GM18499 (cell line): ENCODE results near the gene PDLIM1.

Experiments used
- ATAC-seq: cut with Tn5 transposase; IDR thresholded peaks from one replicate; pipeline ENCODE4 v1.9.1; 2021; ENCODE audit warnings: moderate number of reproducible peaks; ENCODE audit not compliant: insufficient read depth, unreplicated experiment

The PDLIM1 gene, protein sequence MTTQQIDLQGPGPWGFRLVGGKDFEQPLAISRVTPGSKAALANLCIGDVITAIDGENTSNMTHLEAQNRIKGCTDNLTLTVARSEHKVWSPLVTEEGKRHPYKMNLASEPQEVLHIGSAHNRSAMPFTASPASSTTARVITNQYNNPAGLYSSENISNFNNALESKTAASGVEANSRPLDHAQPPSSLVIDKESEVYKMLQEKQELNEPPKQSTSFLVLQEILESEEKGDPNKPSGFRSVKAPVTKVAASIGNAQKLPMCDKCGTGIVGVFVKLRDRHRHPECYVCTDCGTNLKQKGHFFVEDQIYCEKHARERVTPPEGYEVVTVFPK

DNA sequence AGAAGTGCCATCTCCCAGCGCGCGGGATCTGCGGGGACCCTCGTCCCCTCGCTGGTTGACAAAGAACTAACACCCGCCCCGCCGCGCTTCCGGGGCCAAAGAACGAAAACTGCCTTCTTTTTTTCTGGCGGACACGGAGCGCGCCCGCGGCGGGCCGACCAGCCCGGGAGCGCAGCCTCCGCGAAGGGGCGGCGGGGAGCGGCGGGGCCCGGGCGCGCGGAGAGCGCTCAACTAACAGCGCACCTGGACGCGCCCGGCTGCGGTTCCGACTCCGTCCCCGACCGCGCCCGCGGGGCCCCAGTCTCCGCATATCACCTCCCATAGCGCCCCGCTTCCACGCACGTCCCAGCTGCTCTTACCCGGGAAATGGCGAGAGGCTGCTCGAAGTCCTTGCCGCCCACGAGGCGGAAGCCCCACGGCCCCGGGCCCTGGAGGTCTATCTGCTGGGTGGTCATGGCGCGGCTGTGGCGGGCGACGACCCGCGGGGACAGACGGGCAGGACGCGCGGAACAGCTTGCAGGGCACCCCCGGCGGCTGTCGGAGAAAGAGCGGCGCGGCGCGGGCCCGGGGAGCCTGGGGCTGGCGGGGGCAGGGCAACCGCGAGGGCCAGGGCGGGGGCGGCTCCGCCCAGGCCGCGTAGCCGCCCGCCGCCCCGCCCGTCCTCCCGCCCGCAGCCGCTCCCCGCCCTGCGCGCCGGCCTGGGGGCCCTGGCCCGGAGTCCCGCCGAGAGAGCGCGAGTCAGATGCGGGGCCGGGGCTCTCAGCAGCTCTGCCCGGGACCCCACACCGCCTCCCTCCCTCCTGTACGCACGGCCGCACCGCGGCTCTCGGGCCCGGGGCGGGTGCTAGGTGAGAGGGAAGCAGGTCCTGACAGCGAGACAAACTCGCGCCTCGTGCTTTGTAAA, at the start of gene PDLIM1:
TSS of gene PDLIM1 (minus strand) at position 543 of the 904 bp plus-strand sequence. CDS start at position 455, 88 bp downstream.
- ATAC-seq: no peak

DNA sequence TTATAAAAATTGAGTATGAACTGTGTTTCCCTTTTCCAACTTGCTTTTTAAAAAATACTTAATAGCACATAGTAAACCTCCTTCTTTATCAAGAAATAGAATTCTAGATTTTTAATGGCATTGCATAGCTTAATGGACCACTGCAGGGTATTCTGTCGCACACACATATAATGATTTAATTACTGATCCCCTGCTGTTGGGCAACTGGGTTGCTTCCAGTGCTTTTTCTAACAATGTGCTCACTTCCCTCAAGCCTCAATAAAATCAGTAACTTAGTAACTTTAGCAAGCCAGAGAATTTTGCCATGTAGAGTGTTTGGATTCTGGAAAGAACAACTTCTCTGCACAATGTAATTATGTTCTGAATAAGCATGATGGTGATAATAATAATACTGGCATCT, 49.1 kb upstream of the PDLIM1 start:
- ATAC-seq: no peak

DNA sequence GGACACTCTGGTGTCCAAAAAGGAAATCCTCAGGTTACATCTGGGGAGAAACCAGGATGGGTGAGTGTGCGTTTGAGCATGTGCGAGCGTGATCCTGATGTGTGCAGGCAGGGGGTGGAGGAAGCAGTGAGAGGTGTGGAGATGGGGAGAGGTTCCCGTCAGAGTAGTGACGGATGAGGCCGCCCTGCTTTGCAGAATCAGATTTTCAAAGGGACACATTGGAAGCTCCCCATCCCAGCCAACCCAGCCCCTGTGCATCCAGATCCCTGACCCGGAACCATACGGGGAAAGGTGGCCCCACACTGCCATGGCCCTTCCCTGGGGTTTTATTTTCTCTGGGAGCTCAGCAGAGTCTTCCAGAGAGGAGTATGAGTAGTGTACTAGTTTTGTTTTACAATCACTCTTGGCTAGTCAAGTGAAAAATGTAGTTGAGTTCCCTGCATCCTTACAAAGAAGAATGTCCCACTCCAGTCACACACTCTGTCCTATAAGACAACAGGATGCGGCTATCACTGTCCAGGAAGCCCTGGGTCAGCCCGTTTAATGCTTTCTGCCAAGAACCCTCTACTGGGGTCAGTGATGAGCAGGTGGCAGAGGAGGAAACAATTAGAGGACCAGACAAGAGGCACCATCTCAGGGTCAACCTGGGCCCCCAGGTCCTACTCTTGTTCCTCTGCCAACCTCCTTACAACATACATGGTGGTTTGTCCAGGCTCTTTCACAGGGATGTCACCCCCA, 46.8 kb upstream of the PDLIM1 start:
- ATAC-seq: no peak

DNA sequence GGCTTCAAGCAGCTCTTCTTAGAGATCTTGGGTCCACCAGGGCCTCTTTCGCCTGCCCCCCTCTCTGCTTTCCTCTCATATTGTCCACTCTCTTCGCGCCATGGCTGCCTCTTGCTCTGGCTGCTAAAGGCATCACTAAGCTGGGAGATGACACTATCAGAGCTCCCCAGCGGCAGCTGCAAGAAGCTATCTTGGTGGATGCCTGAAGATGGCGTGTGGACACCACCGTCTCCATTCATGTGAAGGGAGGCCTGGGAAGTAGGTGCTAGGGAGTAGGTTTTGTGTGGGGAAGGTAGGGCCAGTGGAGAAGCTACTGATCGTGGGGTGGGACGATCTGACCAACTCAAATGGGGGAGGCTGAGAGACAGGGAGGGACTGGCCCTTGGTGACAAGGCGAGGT, 45.9 kb upstream of the PDLIM1 start:
- no peak for ATAC-seq

DNA sequence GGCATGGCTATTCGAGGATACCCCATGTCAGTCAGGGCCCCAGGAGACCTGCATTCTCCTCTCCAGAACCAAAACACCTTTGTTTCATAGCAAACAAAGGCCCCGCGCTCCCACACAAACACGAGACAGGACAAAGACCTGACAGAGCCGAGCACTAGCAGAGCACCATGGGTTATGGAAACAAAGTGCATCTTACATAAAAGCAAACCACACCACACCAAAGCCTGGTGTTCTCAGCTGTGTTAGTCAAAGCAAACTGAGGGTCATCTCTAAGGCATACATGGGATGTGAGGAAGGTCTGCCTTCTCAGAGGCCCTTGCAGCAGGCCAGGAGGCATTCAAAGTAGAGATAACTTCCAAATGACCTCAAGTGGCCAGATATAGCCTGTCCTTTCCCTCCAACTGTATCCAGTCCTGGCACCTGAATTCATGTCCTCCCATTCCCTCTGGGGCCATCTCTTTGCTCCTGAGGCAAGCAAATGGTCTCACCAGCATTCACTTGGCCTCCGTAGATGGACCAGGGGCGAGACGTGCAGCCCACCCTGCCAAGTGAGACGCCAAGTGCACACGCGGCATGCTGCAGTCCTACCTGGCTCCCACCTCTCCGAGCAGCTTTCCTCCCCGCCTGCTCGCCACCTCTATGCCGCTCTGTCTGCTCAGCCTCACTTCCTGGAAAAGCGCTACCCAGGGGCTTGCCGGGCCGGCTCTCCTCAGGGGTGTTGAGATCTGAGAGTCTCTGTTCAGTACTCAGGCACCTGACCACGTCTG, 45.3 kb upstream of the PDLIM1 start:
- no peak for ATAC-seq

DNA sequence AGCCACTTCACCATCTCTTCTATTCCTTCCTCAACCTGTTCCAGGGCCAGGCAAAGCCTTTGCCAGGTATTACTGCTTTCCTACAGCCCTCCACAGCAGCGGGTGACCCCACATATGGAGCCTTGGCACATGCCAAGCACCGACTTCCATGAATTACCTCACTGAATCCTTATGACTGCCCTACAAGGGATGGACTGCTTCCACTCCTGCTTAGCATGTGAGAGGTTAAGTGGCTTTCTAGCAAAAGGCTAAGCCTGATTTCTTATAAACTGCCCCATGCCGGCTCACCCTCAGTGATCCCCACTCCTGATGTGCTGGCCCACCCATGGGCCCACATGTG, 44.0 kb upstream of the PDLIM1 start:
- ATAC-seq: no peak

DNA sequence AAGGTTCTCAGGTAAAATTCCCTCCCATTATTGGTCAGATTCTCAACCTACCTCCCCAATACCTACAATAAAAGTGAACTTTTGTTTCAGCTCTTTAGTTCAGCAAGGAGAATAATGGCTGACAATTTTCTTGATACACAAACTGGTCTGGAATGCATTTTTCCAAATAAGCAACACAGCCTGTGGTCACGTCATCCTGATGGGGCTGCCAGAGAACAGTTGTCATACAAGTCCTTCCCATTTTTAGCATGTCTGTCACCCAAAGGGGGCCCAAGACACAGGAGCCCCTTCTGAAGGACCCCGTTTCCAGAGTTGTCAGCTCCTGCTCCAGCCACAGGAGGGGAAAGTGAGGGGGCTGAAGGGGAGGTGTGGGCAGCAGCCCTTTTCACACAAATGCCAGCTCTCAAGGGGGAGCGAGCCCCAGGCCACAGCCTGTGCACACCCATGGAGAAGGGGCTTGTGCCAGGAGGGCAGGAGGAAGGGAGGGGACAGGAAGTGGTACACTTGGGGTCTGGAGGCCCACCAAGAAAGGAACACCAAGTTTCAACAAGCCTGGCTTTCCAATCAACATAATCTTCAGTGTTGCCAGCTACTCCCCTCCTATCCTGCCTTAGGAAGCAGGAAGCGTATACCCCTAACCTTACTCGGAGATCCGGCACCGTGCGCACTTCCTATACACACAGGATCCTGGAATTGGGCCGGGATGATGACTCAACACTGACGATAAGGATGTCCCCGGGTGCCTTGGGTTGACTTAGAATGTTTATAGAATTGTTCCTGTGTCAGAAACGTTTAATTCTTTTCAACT, 43.4 kb upstream of the PDLIM1 start:
- ATAC-seq: no peak

DNA sequence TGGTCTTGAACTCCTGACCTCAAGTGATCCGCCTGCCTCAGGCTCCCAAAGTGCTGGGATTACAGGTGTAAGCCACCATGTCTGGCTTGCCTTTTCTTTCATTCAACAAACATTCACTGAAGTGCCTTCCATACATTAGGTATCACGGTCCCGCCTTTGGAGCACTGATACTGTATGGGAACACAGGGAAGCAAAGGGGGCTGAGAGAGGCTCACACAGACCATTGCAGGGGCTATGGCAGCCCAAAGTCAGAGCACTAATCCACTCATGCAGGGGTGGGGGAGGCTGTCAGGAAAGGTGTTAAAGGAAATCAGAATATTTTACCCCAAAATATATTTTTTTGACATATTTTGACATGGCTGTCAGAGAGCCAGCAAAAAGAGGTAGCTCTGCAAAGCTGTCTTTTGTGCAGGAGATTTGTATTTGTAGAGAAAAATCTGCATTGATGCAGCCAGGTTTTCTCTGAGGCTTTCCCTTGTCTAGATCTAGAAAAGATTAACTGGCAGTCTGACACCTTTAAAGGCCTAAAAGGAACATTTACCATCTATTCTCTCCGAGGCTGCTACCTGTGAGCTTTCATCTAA, 42.0 kb upstream of the PDLIM1 start:
- ATAC-seq: no peak

DNA sequence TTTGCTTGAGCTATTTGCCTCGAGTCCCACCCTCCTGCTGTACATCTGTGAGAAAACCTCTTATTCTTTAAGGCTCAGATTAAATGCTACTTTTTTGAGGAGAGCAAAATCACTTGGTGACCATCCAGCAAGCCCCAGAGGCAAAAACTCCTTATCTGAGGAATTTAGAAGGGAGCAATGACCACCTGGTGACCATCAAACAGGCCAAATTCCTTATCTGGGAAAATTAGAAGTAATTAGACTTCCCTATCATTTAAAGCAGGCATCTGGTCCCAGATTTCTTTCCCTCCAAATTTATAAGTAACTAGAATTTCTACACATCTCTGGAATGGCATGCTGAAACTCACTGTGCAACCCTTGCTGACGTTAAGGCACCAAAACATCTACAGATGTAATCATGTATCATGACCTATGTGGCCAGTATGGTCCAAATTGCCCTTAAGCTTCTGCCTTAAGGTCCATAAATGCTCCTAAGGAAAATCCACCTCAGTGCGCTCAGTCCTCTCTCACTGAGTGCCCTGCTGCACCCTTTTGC, 40.9 kb upstream of the PDLIM1 start:
- no peak for ATAC-seq

DNA sequence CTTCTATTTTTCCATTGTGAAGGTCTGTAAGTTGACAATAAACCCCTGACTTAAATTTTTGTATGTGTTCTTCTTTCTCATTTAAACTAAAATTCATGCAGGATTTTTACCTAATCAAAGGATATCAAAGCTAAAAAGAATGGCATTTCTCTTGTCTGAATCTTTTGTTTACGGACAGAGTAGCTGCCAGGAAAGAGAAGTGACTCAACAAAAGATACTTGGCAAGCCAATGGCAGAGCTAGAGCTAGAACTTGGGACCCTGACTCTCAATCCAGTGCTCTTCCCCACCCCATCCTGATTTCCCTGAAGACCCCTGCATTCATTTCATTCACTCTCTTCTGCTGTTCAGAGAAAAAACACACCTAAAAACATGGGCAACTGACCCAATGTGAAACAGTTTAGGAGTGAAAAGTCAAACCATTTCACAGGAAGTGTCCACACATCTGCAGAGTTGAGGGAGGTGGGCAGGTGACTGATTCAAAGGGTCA, 40.2 kb upstream of the PDLIM1 start:
- no peak for ATAC-seq

DNA sequence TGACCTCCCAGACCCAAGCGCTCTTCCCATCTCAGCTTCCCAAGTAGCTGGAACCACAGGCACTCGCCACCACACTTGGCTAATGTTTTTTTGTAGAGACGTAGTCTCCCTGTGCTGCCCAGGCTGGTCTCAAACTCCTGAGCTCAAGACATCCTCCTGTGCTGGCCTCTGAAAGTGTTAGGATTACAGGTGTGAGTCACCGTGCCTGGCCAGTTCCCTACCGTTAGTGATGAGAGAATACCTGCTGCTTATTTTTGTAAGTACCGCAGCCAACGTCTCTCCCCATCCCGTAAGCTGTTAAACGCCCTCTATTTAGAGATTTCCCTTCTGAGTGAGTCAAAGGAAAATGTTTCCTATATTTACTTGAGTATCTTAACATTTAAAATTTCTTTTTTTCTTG, 38.5 kb upstream of the PDLIM1 start:
- ATAC-seq: no peak

DNA sequence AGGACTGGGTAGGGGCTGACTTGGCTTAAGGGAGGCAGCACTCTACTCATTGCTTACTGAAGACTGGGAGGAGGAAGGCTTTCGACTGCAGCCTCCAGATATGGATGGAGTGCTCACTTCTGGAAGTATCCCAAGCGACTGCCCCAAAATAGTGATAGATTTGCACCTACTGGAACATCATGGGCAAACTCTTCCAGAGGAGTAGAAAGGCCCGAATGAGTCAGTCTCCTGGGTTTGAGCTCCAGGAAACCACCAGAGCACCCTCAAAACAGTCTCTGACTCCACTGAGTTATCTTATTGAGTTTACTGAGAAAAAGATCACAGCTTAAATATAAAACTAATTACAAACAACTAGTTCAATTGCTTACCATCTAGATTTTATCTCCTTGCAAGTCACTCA, 37.2 kb upstream of the PDLIM1 start:
- ATAC-seq: no peak

DNA sequence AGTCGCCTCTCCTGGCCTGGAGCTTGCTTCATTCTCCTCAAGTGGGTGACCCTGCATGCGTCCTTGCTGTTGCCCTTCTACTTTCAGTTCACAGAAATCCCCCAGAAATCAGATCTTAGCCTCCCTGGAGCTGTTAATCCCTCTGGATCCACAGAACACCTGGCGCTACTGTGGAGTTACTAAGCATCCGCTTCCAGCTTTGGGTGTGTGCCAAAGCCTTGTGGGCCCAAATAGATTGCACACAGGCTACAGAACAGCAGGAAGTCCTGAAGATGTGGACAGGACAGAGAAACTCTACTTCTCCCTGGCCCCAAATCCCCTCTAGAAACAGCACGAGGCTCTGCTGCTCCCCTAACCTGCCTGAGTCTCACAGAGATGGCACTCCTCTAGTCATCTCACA, 36.6 kb upstream of the PDLIM1 start:
- no peak for ATAC-seq

DNA sequence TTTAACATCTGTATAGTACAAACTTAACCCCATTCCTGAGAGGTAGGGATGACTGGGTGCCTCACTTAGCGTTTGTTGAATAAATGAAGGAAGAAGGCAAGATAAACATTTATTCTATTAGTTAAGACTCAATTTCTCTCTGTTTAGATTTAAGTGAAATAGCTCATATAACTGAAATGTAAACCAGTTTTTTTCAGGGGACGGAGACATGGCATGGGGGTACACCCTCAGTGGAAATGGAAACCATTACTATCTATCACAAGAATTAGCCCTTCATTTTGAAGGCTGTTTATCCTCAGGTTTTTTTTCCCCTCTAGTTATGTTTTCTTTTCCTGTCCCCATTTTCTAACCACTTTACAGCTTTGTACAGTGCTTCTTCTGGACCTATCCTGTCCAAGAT, 35.6 kb upstream of the PDLIM1 start:
- no peak for ATAC-seq

DNA sequence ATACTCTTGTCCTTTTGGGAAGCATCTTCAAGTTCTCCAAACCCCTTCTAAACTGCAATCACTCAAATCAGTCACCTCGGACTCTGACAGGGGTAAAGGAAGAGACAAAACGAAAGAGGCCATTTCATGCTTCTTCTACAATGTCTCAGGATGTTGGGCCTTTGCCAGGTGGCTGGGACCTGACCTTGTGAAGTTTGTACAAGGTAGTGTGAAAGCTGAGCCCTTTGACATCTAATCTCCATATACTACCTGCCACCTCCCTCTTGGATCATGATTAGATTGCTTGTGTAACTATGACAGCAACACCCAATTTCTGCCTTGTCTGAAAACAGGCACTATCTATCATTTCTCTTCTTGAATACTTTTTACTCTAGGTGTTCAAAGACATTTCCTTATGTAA, 35.1 kb upstream of the PDLIM1 start:
- ATAC-seq: no peak

DNA sequence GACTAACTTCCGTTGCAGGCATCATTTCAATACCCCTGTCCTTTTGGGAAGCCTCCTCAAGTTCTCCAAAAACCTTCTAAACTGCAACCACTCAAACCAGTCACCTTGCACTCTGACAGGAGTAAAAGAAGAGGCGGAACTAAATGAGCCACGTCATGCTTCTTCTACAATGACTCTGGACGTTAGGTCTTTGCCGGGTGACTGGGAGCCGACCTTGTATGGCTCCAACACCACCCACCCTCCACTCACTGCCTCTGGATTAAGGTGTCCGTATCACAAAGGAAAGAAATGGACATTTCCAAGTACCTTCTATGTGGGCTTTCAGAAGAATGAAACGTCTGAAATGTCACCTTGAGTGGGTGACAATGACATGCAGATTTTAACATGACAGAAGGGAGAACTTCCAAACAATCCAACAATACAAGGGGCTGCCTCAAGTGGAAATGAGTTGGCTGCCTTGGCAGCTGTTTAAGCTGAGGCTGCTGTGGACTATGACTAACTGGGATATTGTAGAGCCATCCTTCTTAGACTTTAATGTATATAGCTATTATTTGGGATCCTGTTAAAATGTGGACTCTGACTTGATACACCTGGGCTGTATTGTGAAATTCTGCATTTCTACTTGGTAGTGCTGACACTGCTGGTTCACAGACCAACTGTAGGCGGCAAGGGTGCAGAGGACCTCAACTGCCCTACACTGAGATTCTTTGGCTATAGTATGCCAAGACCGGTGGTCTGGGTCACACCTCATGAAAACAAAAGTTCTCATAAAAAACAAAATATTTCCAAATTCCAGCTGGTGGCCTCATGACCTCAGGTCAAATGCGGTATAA, 33.8 kb upstream of the PDLIM1 start:
- ATAC-seq: no peak

DNA sequence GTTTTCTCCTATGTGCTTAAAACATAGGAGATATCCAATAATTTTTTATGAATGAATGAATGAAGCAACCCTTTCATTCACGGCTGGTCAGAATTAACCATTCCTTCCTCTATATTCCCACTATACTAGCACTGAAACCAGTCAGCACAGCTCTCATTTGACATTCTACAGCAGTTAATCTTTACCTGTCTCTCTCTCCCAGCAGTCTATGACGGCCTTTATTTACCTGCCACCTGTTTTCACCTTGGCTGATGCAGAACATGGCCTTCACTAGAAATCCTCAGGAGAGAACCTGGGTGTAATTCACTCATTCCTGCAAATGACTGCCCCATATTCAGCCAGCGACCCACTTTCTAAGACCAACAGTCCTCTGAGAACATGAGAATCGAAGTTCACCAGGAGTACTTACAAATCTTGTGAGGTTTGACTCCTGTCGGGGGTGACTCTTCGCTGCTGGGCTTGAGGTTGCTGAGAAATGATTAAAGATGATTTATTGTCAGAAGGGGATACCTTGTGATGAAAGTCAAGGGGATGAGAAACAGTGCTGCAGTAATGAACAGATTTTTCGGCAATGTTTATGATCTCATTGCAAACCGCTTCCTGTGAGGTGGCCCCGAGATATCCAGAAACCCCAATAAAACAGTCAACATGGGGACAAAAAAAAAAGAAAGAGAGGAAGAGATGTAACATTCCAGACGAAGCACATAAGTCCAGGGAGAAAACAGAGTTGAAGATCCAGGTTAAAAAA, 30.9 kb upstream of the PDLIM1 start:
- ATAC-seq: no peak
